HEK293 (cell line): ENCODE measurements around the gene SGF29.

Experiments
- CTCF ChIA-PET: fragments of 350-600 bp; formaldehyde crosslinking; extraction: SDS; loops from one replicate; lab custom pipeline; 2021; ENCODE audit warnings: antibody characterized with exemption; lab: Yijun Ruan, JAX
- POLR2A ChIA-PET: fragments of 300-600 bp; formaldehyde crosslinking; extraction: SDS; loops from one replicate; lab custom pipeline; 2020; ENCODE audit warnings: antibody characterized with exemption, inconsistent platforms; lab: Yijun Ruan, JAX
- H3K27ac ChIP-seq: fragments of 200-500 bp; sonication (Bioruptor generic); 2 replicates; pipeline ENCODE4 v1.5.1; 2014; ENCODE audit warnings: low read depth, low read length, control low read depth, inconsistent platforms; ENCODE audit errors: extremely low read depth
- H3K36me3 ChIP-seq, 2 experiments: fragments of 200-500 bp in 1 of 2; sonication (Bioruptor generic) in 1 of 2; 1 replicate in 1 of 2; 2 replicates in 1 of 2; pipeline ENCODE4 v1.5.1; 2014 to 2017; ENCODE audit warnings: inconsistent platforms in 2 of 2, low read length in 2 of 2; ENCODE audit not compliant: control insufficient read depth in 2 of 2, insufficient read depth in 1 of 2
- H3K4me1 ChIP-seq: fragments of 200-500 bp; sonication (Bioruptor generic); 2 replicates; pipeline ENCODE4 v1.5.1; 2014; ENCODE audit warnings: mild to moderate bottlenecking, low read length, inconsistent platforms; ENCODE audit not compliant: control insufficient read depth, insufficient read depth
- H3K4me3 ChIP-seq: 2 replicates; pipeline ENCODE4 v1.5.1; 2011; ENCODE audit warnings: low read depth, mild to moderate bottlenecking, control low read depth, low read length, moderate library complexity
- H3K9me3 ChIP-seq: fragments of 200-500 bp; sonication (Bioruptor generic); 2 replicates; pipeline ENCODE4 v1.5.1; 2014; ENCODE audit warnings: low read depth, low read length, inconsistent platforms; ENCODE audit not compliant: control insufficient read depth, insufficient read depth
- AEBP2 ChIP-seq: fragments of 450-650 bp; formaldehyde crosslinking; IDR thresholded peaks from 2 replicates; pipeline ENCODE4 v1.5.1; 2016; ENCODE audit warnings: missing biosample characterization, missing genetic modification characterization, borderline replicate concordance
- BCL11B ChIP-seq: fragments of 450-650 bp; formaldehyde crosslinking; IDR thresholded peaks from 2 replicates; pipeline ENCODE4 v1.5.1; 2016; ENCODE audit warnings: low read depth, missing biosample characterization, missing genetic modification characterization
- GLIS1 ChIP-seq: fragments of 450-650 bp; formaldehyde crosslinking; IDR thresholded peaks from 2 replicates; pipeline ENCODE4 v1.5.1; 2016; ENCODE audit warnings: missing biosample characterization, missing genetic modification characterization
- PBX3 ChIP-seq: sonication (generic); formaldehyde crosslinking; IDR thresholded peaks from 2 replicates; pipeline ENCODE4 v1.8.1; 2022; ENCODE audit warnings: mild to moderate bottlenecking, moderate library complexity, missing genetic modification reagents
- RBAK ChIP-seq: fragments of 450-650 bp; formaldehyde crosslinking; IDR thresholded peaks from 2 replicates; pipeline ENCODE4 v1.5.1; 2016; ENCODE audit warnings: missing biosample characterization, missing genetic modification characterization
- SP2 ChIP-seq: fragments of 450-650 bp; formaldehyde crosslinking; IDR thresholded peaks from 2 replicates; pipeline ENCODE4 v1.5.1; 2016; ENCODE audit warnings: missing biosample characterization, missing genetic modification characterization
- TRIM28 ChIP-seq: IDR thresholded peaks from 2 replicates; pipeline ENCODE4 v1.6.1; 2011; ENCODE audit warnings: low read length, control low read depth, borderline replicate concordance
- ZBTB11 ChIP-seq: fragments of 450-650 bp; formaldehyde crosslinking; conservative IDR thresholded peaks from 2 replicates; pipeline ENCODE4 v1.5.1; 2016; ENCODE audit warnings: low read depth, missing biosample characterization, missing genetic modification characterization
- ZBTB26 ChIP-seq: fragments of 450-650 bp; formaldehyde crosslinking; optimal IDR thresholded peaks from 2 replicates; pipeline ENCODE3; 2016; ENCODE audit warnings: missing biosample characterization, mild to moderate bottlenecking, missing genetic modification characterization
- ZEB2 ChIP-seq: fragments of 450-650 bp; formaldehyde crosslinking; IDR thresholded peaks from 2 replicates; pipeline ENCODE4 v1.5.1; 2016; ENCODE audit warnings: missing biosample characterization, missing genetic modification characterization
- ZNF184 ChIP-seq: fragments of 450-650 bp; IDR thresholded peaks from 2 replicates; pipeline ENCODE4 v1.5.1; 2018; ENCODE audit warnings: missing biosample characterization, mild to moderate bottlenecking, missing genetic modification characterization
- ZNF214 ChIP-seq: fragments of 450-650 bp; formaldehyde crosslinking; IDR thresholded peaks from 2 replicates; pipeline ENCODE4 v1.5.1; 2017; ENCODE audit warnings: missing biosample characterization, mild to moderate bottlenecking, missing genetic modification characterization, borderline replicate concordance
- ZNF302 ChIP-seq: fragments of 450-650 bp; formaldehyde crosslinking; IDR thresholded peaks from 2 replicates; pipeline ENCODE4 v1.5.1; 2016; ENCODE audit warnings: missing biosample characterization, missing genetic modification characterization, low read depth
- ZNF354C ChIP-seq: fragments of 450-650 bp; formaldehyde crosslinking; IDR thresholded peaks from 2 replicates; pipeline ENCODE4 v1.5.1; 2016; ENCODE audit warnings: missing biosample characterization, missing genetic modification characterization, low read depth, borderline replicate concordance
- ZNF394 ChIP-seq: fragments of 450-650 bp; formaldehyde crosslinking; IDR thresholded peaks from 2 replicates; pipeline ENCODE4 v1.5.1; 2016; ENCODE audit warnings: missing biosample characterization, missing genetic modification characterization, mild to moderate bottlenecking, moderate library complexity, borderline replicate concordance
- ZNF398 ChIP-seq: fragments of 450-650 bp; formaldehyde crosslinking; IDR thresholded peaks from 2 replicates; pipeline ENCODE4 v1.5.1; 2017; ENCODE audit warnings: missing biosample characterization, missing genetic modification characterization
- ZNF423 ChIP-seq: fragments of 450-650 bp; formaldehyde crosslinking; IDR thresholded peaks from 2 replicates; pipeline ENCODE4 v1.5.1; 2016; ENCODE audit warnings: missing biosample characterization, missing genetic modification characterization
- ZNF473 ChIP-seq: fragments of 450-650 bp; formaldehyde crosslinking; IDR thresholded peaks from 2 replicates; pipeline ENCODE4 v1.5.1; 2017; ENCODE audit warnings: missing biosample characterization, missing genetic modification characterization
- ZNF530 ChIP-seq: fragments of 450-650 bp; formaldehyde crosslinking; IDR thresholded peaks from 2 replicates; pipeline ENCODE4 v1.5.1; 2016; ENCODE audit warnings: low read depth, missing biosample characterization, missing genetic modification characterization
- ZNF610 ChIP-seq: fragments of 450-650 bp; formaldehyde crosslinking; IDR thresholded peaks from 2 replicates; pipeline ENCODE4 v1.5.1; 2016; ENCODE audit warnings: missing biosample characterization, missing genetic modification characterization, borderline replicate concordance
- ZNF777 ChIP-seq: fragments of 450-650 bp; formaldehyde crosslinking; IDR thresholded peaks from 2 replicates; pipeline ENCODE4 v1.5.1; 2017; ENCODE audit warnings: missing biosample characterization, missing genetic modification characterization, borderline replicate concordance
- ZSCAN16 ChIP-seq: fragments of 450-650 bp; formaldehyde crosslinking; IDR thresholded peaks from 2 replicates; pipeline ENCODE4 v1.5.1; 2016; ENCODE audit warnings: missing biosample characterization, missing genetic modification characterization
- ZSCAN23 ChIP-seq: fragments of 450-650 bp; formaldehyde crosslinking; IDR thresholded peaks from 2 replicates; pipeline ENCODE4 v1.5.1; 2016; ENCODE audit warnings: missing biosample characterization, missing genetic modification characterization
- ZSCAN30 ChIP-seq: fragments of 450-650 bp; IDR thresholded peaks from 2 replicates; pipeline ENCODE4 v1.5.1; 2018; ENCODE audit warnings: missing biosample characterization, mild to moderate bottlenecking, missing genetic modification characterization, moderate library complexity
- ZSCAN4 ChIP-seq: fragments of 450-650 bp; formaldehyde crosslinking; IDR thresholded peaks from 2 replicates; pipeline ENCODE4 v1.5.1; 2017; ENCODE audit warnings: missing biosample characterization, missing genetic modification characterization

Gene SGF29

GRCh38 chr16:28514246-28514645 is 39.5 kb upstream of the SGF29 start (continued):
- TF ChIP-seq ZNF398, result no peak
- TF ChIP-seq ZNF530, result no peak
- TF ChIP-seq ZNF394 (tag by site-specific recombination), result no peak
- TF ChIP-seq ZSCAN4 (tag by site-specific recombination), result no peak
- TF ChIP-seq GLIS1 (tag by site-specific recombination), result no peak
- TF ChIP-seq ZSCAN23 (tag by site-specific recombination), result no peak
- no peak for TF ChIP-seq SP2 (tag by site-specific recombination)

- ChIA-PET CTCF (no interaction called here), POLR2A (no interaction called here)
- no peak overlapping the region for H3K27ac ChIP-seq
- H3K4me1 ChIP-seq, result no peaks in the 10 kb centered on the region
- no peaks in the 10 kb centered on the region for H3K9me3 ChIP-seq
- H3K36me3 ChIP-seq, result no peaks in the 10 kb centered on the region
- H3K4me3 ChIP-seq, result no peak overlapping the region
- TF ChIP-seq ZSCAN30, result no peak
- TF ChIP-seq ZNF184 (tag by site-specific recombination), result no peak
- TF ChIP-seq ZNF473 (tag by site-specific recombination), result no peak
- no peak for TF ChIP-seq BCL11B (tag by site-specific recombination)
- no peak for TF ChIP-seq ZSCAN16 (tag by site-specific recombination)
- TF ChIP-seq AEBP2 (tag by site-specific recombination), result no peak
- TF ChIP-seq ZNF302 (tag by site-specific recombination), result no peak
- TF ChIP-seq PBX3 (CRISPR knock-in tag), result no peak
- no peak for TF ChIP-seq ZNF777 (tag by site-specific recombination)
- TF ChIP-seq ZNF354C (tag by site-specific recombination), result no peak
- no peak for TF ChIP-seq ZEB2 (tag by site-specific recombination)
- TF ChIP-seq ZBTB11, result no peak
- no peak for TF ChIP-seq ZNF423 (tag by site-specific recombination)
- TF ChIP-seq TRIM28, result no peak
- TF ChIP-seq ZNF214, result no peak
- TF ChIP-seq ZBTB26 (tag by site-specific recombination), result no peak
- no peak for TF ChIP-seq RBAK
- TF ChIP-seq ZNF610 (tag by site-specific recombination), result no peak
Observed at GRCh38 chr16:28520672-28521071, 33.0 kb upstream of the SGF29 start.
